OCI-LY3 (cell line): Measurements from ENCODE around the gene COA6.

ENCODE experiments used
- EZH2phosphoT487 ChIP-seq: fragments of 200-600 bp; shearing (Covaris generic); IDR thresholded peaks from 2 replicates; pipeline ENCODE4 v1.6.1; 2018; ENCODE audit warnings: antibody characterized with exemption, mixed run types, low read depth
- TF ChIP-seq, protein P1 (sequence below): fragments of 200-600, 300-600 bp; sonication (generic); IDR thresholded peaks from 2 replicates; pipeline ENCODE4 v1.5.1; 2014; ENCODE audit warnings: antibody characterized with exemption, low read length, low read depth

GRCh38 chr1:234357831-234358230, 15.4 kb upstream of the COA6 start:
- TF ChIP-seq, protein P1, sequence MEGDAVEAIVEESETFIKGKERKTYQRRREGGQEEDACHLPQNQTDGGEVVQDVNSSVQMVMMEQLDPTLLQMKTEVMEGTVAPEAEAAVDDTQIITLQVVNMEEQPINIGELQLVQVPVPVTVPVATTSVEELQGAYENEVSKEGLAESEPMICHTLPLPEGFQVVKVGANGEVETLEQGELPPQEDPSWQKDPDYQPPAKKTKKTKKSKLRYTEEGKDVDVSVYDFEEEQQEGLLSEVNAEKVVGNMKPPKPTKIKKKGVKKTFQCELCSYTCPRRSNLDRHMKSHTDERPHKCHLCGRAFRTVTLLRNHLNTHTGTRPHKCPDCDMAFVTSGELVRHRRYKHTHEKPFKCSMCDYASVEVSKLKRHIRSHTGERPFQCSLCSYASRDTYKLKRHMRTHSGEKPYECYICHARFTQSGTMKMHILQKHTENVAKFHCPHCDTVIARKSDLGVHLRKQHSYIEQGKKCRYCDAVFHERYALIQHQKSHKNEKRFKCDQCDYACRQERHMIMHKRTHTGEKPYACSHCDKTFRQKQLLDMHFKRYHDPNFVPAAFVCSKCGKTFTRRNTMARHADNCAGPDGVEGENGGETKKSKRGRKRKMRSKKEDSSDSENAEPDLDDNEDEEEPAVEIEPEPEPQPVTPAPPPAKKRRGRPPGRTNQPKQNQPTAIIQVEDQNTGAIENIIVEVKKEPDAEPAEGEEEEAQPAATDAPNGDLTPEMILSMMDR: no peak
- no peak for TF ChIP-seq EZH2phosphoT487
